NCI-H2107 treated with DMSO at 0.1 percent for 48 hours (cell line): ENCODE results near the gene CRELD2.
A peak's percentile ranks its signal among the peaks of the same experiment; 100 is the strongest.

Experiments
- DNase-seq: peaks from one replicate; lab custom pipeline; 2025; ENCODE audit not compliant: unreplicated experiment; lab: John Stamatoyannopoulos, UW

Gene CRELD2

DNA sequence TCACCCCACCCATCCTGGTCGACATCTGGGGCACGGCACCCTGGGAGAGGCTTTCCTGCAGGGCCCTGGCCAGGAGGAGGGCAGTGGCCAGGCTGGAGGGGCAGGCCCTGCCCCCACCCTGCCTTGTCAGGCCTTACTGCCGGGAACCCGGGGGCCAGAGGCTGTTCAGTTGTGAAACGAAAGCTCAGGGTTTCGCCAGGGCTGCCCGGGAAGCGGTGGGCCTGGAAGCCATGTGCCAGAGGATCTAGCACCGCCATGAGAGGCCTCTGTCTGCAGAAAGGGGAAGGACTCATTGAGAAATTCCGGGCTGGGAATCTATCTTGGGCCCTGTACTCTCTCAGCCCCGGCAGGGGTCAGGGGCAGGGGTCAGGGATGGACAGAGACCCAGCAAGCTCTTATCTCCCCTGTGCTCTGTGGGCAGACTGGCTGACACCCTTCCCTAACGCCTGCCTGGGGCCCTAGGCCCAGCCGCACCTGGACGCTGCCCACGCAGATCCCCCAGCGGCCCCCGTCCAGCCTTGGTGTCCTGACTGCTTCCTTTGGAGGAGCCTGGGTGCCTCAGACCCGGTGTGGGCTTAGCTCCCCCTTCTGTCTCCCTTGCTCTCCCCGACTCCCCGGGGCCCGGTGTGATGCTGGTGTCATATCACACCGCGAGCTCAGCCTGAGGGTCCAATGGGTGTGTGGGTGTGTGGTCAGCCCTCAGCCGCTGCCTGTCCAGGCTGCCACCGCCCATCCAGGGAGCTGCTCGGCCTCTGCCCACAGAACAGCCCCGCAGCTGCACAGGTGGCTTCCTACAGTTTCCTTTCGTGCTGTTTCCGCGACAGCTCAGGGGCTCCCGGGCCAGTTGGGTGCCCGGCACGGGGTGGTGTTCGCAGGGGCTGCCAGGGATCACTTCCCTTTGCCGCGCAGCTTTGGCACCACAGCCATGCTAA is 48.6 kb downstream of the CRELD2 start:
- DNase-seq, result no peak

DNA sequence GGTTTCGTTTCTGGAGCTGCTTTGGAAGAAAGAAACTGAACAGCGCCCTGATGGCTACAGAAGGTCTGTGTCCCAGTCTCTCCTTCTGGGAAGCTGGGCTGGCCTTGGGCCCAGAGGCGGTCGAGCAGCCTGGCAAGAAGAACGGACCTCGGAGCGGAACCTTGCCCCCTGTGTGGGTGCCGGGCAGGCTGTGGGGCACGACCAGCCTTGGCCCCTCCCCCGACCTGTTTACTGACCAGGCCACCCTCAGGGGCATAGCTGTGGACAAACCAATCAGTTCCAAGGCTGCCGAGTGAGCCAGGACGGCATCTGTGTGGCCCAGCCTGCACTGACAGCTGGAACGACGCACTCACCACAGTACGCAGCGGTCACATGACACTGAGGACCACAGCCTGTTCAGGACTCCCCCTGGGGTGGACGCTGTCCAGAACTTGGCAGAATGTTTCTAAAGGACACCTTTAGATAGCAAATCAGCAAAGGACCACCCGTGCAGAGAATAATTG is 49.3 kb downstream of the CRELD2 start:
- DNase-seq, result no peak

DNA sequence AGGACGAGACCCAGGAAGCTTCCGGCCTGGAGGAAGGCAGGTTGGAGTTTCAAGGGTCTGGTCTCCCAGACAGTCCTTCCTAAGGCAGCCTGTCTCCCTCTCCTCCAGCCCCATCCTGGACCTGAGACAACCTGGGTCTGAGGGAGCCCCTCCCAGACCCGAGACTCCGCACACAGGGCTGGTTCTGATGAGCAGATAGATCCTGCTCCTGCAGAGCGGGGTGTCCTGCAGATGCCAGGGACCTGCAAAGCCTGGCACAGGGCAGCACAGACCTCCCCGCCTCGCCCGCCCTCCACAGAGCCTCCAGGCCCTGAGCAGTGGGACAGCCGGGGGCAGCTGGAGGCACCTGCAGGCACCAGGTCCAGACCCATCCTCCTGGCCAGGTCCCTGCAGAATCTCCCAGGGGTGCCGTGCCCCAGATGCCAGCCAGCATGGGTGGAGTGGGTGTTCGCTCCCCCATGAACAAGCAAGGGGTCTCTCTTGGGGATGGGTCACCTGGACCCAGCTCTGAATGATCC is 49.9 kb downstream of the CRELD2 start:
- DNase-seq, result no peak

DNA sequence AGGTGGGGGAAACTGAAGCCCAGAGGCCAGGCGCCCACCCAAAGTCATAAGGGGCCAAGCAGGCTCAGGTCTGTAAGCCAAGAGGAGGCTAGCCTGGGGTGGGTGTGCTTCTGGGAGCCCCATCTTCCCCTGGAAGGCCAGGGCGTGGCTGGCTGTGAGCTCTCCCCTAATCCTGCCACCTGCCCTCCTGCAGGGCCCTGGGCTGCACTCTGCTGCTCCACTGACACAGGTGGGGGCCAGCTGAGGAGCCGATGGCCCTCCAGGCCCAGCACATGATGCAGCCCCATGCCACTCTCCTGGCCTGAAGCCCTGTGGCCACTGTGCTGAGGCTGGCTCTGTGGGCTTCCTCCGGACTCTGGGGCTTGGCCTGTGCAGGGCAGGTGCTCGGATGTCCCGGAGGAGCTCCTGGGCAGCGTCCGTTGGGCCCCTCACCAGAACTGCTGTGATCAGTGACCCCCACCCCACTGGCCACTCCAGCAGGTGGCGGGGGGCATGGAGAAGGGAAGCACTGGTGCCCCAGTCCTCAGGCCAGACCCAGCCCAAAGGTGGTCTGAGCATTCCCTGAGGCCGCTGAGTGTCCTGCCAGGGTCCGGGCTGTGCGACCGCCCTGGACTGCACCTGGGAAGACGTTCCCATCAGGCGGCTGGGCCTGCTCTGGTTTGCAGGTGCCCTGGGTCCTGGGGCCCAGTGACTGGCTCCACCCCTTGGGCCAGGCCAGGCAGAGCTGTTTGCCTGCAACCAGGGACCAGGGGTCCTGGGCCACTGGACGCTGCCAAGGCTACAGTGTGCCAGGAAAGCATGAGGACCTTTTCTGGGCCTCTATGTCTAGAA is 50.6 kb downstream of the CRELD2 start:
- no peak for DNase-seq

DNA sequence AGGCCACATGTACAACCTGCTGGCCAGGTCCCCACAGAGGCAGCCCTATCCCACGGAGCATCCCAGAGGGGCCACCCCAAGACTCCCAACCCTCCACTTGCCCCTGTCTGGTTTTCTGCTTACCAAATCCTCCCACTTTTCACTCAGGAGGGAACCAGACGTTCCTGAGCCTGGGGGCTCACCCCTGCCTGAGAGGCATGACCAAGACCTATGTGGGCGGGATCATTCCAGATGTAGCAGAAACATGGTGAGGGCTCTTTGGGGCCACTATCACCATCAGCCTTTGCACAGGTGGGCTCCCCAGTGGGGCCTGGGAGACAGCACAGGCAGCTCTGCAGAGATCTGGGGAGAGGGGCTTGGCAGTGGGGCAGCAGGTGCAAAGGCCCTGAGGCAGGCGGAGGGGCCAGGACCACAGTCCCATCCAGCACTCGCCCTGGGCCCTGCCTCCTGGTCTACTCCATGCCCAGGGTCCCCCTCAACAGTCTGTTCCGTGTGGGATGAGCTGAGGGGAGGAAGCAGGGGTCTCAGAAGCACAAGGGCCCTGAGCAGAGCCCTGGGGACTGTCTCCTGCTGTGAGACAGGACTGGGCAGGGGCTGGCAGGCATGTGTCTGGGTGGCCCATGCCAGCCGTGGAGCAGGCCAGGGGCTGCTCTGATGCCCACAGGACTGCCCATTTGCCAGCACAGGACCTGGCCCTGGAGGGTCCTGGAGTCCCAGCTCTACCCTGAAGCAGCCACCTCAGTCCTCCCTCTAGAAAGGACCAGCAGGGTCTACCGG is 51.5 kb downstream of the CRELD2 start:
- DNase-seq, result no peak

DNA sequence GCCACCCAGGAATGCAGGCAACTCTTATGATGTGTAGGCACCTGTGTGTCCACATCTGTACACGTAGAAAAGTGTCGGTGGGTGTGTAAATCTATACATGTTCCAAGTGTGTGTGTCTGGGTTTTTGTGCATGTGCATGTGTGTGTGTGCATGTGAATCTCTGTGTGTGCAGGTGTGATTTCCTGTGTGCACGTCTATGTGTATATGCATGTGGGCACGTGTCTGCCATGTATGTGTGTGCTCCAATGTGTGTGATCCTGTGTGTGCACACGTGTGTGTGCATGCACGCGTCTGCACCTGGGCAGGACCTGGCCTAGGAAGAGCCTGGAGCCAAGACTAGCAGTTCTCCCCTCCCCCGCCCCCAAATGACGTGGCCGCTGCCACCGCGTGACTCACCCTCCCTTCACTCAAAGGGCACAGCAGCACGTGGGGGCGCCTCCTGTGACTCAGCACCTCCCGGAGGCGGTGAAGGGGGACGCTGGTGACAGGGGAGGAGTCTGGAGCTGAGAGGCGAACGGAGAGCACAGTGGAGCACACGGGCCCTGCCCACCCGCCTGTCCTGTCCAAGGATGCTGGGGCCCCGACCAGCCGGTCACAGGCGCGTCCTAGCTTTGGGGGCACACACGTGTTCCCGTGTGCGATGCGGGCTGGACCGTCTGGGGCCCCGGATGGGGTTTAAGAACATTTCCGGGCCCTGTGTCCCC is 52.2 kb downstream of the CRELD2 start:
- DNase-seq, result peak; percentile 67

DNA sequence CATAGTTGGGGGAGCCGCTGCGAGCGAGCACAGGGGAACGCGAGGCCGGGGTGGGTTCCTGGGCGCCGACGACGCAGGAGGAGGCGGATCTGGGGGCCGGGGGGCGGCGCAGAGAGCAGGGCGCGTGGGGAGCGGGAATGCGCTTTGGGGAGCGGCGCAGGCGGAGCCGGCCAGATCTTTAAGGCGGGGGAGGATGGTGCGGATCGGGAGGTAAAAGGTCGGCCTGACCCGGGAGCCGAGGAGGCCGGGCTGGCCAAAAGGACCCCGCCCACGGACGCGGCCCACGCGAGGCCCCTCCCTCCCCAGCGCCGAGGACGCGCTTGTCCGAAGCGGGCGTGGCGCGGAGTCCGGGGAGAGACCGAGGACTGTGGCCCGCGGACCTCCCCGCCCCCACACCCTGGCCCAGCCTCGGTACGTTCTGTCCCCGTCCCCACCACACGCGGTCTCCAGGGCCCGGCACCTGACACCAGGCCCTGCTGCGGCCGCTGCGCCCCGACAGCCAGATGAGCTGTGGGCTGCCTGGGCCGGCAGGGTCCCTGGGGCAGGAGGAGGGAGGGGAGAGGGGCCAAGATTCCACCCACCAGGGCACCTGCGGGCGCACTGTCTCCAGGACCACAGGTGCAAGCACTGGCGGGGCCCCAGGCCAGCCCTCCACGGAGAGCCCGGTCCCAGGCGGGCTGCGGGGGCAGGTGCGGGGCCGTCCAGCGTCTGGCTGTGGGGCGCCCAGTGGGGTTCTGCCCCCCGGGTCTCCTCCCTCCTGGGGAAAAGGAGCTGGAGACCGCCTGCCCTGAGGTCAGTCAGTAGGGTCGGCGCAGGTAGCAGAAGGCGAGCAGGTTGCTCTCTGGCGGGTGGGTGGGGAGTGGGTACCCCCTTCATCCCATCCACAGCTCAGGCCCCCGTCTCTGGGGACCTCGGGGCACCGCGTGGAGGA is 53.1 kb downstream of the CRELD2 start:
- DNase-seq, result no peak

DNA sequence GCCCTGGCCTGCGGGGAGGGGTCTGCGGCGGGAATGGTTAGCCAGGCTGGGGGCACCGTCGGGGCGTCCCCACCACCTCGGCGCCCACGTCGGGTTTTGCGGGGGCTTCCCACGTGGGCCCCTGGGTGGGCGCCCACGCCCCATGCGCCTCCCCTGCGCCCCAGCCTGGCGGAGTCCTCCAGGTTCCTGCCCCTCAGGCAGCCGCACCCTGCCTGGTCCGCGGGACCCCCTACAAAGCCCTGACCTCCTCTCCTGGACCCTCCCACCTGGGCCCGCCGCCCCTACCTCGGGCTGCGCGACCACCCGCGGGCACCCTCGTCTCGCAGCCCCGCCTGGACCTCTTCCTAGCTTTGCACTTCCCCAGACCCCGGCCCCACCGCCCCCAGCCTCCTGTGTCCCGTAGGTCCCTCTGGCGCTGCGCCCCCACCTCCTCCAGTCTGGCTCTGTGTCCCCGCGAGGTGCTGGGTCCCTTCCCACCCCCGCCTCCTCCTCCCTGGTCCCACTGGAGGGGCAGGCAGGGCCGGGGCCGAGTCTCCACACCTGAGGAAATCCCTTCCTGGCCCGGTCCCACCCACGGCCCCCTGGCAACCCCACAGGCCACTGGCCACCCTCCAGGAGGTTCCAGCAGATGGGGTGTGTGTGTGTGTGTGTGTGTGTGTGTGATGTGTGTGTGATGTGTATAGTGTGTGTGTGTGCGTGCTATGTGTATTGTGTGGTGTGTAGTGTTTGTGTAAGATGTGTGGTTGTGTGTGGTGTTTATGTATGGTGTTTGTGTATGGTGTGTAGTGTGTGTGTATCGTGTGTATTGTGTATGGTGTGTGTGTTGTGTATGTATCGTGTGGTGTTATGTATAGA is 54.0 kb downstream of the CRELD2 start:
- no peak for DNase-seq

DNA sequence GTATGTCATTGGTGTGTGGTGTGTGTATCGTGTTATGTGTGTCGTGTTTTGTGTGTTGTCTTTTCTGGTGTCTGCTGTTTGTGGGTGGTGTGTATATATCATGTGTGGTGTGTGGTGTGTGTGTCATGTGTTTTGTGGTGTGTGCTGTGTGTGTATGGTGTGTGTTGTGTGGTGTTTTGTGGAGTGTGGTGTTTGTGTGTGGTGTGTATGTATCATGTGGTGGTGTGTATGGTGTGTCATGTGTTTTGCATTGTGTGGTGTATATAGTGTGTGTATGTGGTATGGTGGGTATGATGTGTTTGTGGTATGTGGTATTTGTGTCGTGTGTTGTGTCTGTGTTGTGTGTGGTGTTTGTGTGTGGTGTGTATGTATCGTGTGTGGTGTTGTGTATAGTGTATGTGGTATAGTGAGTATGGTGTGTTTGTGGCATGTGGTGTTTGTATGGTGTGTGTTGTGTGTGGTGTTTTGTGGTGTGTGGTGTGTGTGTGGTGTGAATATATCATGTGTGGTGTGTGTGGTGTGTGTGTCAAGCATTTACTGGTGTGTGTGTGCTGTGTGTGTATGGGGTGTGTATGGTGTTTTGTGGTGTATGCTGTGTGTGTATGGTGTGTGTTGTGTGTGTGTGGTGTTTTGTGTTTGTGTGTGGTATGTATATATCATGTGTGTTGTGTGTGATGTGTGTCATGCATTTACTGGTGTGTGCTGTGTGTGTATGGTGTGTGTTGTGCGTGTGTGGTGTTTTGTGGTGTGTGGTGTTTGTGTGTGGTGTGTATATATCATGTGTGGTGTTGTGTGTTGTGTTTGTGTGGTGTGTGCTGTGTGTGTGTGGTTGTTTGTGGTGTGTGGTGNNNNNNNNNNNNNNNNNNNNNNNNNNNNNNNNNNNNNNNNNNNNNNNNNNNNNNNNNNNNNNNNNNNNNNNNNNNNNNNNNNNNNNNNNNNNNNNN is 54.9 kb downstream of the CRELD2 start:
- no peak for DNase-seq

DNA sequence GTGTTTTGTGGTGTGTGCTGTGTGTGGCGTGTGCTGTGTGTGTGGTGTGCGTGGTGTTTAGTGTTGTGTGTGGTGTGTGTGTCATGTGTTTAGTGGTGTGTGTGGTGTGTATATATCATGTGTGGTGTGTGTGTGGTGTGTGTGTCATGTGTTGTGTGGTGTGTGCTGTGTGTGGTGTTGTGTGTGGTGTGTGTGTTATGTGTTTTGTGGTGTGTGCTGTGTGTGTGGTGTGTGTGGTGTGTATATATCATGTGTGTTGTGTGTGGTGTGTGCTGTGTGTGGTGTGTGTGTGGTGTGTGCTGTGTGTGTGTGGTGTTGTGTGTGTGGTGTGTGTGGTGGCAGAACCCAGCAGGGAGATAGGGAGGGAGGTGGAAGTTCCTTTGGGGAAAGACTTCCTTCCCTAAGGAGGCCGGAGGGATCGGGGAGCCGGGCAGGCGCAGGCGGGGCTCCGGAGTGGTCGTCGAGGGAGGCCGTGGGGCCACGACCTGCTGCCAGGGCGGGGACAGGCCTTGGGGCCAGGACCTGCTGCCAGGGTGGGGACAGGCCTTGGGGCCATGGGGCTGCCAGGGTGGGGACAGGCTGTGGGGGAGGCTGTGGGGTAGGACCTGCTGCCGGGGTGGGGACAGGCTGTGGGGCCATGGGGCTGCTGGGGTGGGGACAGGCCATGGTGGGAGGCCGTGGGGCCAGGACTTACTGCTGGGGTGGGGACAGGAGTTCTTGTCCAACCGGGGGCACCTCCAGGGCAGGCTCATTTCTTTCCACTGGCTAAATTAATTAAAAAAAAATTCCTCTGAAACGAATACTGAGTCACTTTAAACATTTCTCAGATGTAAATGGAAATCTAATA is 57.3 kb downstream of the CRELD2 start:
- DNase-seq, result no peak

DNA sequence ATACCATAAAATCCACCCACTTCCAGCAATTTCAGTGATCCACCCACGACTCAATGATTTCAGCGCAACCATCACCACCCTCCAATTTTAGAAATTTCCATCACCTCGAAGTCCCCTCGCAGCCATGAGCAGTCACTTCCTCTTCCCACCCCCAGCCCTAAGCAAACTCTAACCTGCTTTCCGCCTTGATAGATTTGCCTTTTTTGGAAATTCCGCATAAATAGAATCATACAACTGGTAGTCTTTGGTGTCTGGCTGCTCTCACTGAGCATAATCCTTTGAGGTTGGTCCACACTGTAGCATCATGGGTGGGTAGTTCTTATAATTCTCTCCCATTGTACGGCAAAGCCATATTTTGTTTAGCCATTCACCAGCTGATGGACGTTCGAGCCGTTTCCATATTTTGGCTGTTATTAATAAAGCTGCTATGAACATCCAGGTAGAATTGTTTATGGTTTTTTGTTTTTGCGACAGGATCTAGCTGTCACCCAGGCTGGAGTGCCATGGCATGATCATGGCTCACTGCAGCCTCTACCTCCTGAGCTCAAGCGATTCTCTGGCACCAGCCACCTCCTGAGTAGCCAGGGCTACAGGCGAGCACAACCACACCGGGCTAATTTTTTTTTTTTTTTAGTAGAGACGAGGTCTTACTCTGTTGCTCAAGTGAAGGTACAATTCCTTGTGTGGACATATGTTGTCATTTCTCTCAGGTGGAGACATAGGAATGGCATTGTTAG is 58.2 kb downstream of the CRELD2 start:
- DNase-seq, result no peak
